Head of caudate nucleus (tissue), 42 donors: Measurements from ENCODE around the gene TRAK1.

Experiments
- DNase-seq, 42 donors: peaks; one replicate each; pipeline versions ENCODE4 v3.0.0 to v3.0.0-alpha.2; 2020 to 2021; ENCODE audit warnings: mixed read lengths in 7 of 42
- intact Hi-C: fragments of 100-400 bp; cut with DNase I; formaldehyde crosslinking; loops from one replicate; pipeline ENCODE4 v1.15.0; 2022

Gene TRAK1

DNA sequence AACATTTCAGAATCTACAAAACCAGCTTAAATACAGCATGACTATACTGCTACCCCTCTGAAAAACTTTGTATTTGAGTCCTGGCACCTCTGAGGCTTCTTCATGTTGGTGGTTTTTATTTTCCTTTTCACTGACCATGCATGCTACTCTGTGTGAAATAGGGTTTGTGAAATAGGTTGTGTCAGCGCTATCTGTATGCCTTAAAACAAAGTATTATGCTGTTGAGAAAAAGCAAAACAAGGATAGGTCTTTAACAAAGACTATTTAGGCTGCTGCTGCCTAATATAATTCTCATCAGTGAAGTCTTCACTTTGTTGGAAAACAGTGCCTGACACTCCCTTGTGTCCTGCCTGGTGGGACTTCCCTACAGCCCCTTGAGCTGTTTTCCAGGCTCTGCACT, 28.7 kb upstream of the TRAK1 start:
- DNase-seq, result no peak
- intact Hi-C loops, result no loop called here

DNA sequence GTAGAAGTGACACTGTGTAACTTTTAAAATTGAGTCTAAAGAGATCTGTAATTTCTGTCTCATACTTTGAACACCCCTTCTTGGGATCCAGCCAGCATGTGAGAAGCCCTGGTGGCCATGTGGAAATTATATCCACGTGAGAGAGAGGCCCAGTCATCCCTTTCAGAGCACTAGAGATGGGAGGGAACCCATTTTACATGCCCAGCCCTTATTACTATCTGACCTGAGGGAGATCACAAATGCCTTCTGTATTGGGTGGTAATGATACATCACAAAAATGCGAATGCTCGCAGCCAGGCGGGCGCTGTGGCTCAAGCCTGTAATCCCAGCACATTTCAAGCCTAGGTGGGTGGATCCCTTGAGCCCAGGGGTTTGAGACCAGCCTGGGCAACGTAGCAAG, 27.3 kb upstream of the TRAK1 start:
- intact Hi-C loops, result no loop called here
- DNase-seq, result no peak

DNA sequence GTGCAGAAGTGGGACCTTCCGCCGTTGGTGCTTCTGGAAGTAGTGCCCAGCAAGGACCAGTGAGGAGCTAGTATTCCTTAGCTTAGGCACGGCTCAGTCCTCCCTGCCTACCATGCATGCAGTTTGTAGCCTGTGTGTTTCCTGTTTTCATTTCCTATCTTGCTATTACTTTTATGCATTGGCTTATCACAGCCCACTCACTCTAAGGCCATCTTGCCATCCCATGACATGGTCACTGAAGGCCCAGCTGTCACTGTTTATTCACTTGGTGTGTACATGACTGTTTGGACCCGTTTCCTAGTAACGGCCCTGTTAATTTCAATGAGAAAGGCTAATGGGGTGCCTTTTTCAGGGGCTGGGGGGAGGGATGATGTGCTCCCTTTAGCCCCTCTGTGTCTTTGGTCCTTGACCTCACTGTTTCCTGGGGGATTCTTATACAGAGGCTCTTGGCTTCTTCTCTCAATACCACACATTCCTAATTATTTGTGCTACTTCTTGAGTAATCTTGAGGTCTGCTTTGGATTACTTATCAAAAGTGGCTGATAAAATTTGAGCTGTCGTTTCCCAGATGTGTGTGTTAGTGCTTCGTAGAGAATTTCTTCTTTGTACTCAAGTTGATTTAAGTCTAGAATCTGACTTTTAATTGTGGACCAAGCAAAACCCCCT, 24.5 kb upstream of the TRAK1 start:
- intact Hi-C loops, result no loop called here
- DNase-seq, result no peak

DNA sequence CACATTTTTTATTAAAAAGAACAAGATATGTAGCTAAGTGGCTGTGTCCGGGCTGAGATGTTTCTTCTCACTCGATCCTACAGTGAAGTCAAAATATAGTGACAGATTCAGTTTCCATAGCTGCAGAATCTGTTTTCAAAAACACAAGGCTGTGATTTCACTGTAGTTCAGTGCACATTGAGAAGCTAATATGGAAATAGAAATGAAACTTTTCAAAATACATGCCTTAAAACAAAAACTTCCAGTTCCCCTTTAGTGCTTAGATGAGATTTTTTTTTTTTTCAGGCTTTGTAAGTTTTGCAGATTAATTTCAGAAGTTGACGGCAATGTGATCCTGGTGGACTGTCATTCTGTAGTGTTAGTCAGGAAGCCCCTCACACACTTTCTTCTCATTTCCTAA, 23.8 kb upstream of the TRAK1 start:
- intact Hi-C loops, result no loop called here
- DNase-seq, result no peak

DNA sequence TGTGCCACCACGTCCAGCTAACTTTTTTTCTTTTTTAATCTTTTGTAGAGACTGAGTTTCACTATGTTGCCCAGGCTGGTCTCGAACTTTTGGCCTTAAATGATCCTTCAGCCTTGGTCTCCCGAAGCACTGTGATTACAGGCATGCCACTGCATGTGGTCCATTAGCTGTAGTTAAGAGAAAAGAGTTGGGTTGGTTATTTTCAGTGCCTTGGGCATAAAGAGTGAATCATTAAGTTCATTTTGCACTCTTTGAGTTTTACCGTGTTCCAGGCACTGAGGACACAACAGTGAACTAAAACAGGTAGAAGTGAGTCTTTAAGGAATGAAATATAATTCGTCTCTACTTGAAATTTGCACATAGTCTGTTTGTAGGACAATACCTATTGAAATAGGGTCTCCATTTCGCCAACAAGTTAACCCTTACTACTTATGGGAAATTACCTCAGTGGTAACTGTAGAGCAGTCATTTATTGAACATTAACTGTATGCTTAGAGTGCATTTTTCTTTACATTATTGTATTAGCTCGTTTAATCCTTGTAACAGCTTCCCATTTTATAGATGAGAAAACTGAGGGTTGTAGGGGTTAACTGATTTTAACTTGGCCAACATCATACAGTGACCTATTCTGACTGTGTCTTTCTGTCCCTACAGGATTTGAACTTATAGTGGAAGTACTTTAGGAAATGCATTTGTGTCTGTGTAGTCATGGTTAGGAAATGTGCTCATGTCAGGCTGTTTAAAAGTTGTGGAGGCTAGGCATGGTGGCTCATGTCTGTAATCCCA, 22.7 kb upstream of the TRAK1 start:
- intact Hi-C loops, result no loop called here
- DNase-seq, result no peak

DNA sequence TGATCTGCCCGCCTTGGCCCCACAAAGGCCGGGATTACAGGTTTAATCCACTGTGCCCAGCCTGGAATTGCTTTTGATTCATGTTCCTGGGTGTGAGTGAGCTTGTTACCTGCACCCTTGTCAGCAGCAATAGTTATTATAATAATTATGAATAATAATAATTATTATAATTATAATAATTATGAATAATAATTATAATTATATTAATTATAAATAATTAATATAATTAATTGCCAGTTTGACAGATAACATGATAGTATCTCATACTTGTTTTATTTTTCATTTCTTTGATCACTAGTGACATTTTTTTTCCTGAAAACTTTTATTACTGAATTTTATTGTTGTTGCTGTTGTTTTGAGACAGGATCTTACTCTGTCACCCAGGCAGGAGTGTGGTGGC, 21.1 kb upstream of the TRAK1 start:
- DNase-seq, result no peak
- intact Hi-C loops, result loop anchor here (5.0 kb wide), 1 partner anchor 38 kb away; no protein-coding TSS in a partner anchor

DNA sequence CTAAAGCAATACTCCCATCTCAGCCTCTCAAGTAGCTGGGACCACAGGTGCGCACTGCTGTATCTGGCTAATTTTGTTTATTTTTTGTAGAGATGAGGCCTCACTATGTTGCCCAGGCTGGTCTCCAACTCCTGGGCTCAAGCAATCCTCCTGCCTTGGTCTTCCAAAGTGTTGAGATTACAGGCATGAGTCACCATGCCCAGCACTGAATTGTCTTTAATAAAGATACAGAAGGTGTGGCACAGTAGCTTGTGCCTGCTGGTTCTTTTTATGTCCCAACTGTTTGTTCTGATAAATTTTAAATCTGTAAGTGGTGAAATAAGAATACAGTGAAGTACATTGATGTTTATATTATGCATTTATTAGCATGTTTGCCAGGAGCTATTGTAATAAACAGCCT, 20.6 kb upstream of the TRAK1 start:
- no peak for DNase-seq
- intact Hi-C loops, result loop anchor here (5.0 kb wide), 1 partner anchor 38 kb away; no protein-coding TSS in a partner anchor

DNA sequence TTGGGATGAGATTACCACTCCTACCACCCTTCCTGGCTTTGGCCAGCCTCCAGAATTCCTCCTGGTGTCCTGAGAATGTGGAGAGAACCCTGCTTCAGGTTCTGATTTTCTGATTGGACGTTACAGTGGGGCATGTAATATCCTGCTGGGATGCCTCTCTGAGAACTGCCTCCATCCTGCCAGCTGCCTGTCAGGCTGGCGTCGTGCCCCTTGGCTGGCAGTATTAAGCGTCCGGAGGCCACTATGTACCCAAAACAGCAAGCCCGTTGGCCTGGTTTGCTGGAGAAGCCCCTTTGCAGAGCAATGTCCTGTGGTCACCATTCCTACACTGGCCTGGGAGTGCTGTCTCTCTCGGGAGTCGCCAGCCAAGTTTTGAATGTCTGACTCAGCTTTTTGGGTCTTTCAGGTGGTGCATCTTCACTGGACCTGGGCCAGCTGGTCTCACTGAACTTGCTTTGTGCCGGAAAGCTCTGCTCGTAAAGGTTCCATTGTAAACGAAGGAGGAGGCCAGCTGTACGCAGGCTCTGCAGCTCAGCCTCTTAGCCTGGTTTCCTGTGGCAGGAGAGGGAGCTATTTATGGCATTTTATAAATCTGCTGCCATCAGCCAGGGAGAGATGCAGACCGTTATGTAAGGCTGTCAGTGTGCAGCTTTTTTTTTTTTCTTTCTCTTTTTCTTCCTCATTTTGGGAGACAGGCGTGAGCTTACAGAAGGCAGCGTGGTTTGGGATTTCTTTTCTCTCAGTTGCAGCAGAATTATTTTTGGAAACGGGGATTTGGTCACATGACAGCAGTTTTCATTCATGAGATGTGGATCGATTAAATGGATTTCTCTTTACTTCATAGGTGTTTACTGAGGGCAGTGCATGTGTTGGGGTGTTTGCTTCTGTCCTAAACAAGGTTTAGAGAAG, 19.0 kb upstream of the TRAK1 start:
- intact Hi-C loops, result loop anchor here (2.0 to 5.0 kb wide), 2 partner anchors 40 to 59 kb away; no protein-coding TSS in a partner anchor
- DNase-seq, result peak; percentile 51 to 87 (median 79)

DNA sequence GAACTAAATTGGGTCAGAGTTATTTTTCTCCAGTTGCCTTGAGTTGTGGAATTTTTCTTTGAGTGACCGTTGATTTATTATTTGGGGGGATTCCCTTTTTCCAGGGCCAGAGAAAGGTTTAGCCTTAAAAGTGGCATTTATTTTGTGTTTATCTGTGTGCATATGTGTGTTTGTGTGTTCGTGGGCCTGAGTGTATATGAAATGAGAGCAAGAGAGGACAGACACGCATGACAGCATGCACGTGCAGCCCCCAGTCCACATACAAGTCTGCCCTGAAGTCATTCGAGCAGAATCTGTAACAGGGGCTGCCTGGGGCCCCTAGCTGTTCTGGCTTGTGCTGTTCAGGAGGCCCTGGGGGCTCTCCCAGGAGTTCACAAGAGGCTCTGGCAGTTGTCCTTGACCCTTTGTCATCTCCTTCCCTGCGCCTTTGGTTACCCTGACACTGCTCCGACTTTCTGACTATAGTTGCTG, 18.3 kb upstream of the TRAK1 start:
- DNase-seq, result no peak
- intact Hi-C loops, result loop anchor here (2.0 to 5.0 kb wide), 2 partner anchors 41 to 60 kb away; no protein-coding TSS in a partner anchor

DNA sequence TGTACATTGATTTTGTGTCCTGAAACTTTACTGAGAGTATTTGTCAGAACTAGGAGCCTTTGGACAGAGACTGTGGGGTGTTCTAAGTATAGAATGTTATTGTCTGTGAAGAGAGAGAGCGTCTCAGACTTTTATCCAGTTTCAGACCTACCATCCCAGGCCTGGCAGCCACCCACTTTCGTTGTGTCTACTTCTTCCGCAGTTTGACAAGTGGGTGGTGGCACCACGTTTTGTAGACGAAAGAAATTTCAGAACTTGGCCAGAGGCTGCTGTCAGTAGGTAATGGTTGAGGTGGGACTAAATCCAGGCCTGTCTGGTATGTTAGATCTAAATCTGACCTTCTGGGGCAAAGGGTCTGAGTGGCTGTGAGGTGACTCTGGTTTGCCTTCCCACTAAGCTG, 13.4 kb upstream of the TRAK1 start:
- intact Hi-C loops, result no loop called here
- peak in 1 of 42 donors; percentile 13 for DNase-seq

DNA sequence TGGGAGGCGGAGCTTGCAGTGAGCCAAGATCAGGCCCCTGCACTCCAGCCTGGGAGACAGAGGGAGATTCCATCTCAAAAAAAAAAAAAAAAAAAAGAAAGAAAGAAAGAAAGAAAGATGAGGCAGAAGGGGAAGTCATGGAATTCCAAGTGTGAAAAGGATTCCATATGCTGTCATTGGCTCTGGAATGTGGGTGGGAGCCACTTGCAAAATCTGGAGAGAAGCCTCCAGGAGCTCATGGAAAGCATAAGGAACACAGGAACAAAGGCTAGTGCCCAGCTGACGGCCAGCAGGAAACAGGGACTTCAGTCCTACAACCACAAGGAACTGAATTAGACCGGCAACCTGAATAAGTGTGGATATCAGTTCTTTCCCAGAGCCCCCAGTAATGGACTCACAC, 12.5 kb upstream of the TRAK1 start:
- no peak for DNase-seq
- intact Hi-C loops, result no loop called here

DNA sequence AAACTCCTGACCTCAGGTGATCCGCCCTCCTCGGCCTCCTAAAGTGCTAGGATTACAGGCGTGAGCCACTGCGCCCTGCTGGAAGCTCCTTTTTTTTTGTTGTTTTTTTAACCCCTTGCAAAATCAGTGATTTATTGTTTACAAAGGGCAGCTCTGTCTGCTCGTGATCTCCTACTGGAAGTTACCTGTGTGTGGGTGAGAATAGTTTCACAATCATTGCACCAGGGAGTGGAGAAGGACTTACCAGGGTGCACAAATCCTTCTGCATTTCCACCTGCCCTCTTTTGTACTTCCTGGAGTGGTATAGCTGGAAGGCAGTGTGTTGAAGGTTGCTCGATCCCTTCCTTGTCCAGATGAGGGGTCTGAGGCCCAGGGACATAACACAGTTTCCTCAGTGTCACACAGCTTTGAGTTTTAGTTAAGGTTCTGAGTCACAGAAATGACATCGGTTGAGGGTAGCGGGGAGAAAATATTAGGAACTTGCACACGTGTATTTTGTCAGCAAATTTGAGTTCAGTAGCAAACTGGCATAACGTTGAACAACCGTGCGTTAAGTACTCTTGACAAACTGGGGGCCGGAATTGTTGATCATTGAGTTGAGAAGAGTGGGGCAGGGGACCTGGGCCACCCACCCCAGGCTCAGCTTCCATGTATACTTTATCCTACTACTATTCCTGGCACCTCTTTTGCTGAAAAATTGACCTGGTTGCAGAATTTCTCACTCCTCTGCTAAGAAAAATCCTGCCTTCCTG, 11.3 kb upstream of the TRAK1 start:
- intact Hi-C loops, result no loop called here
- no peak for DNase-seq

DNA sequence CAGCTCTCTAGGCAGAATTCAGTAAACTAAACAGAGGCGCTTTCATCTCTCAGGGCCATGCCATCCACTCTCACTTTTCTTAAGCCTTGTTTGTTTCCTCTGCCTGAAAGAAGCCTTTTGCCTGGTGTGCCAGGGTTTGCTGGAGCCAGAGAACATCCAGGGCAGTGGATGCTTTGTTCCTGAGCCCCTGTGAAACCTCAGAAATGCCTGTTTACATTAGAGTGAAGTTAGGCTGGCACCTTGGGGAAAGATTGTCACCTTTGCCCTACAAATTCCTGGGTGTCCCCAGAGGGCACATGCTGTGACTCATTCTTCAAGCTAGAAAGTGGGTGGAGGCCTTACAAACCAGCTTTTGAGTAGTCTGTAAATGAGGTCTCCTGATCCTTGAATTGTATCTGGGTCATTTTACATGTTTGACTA, 10.7 kb upstream of the TRAK1 start:
- intact Hi-C loops, result no loop called here
- peak in 34 of 42 donors; percentile 15 to 73 (median 50) for DNase-seq

DNA sequence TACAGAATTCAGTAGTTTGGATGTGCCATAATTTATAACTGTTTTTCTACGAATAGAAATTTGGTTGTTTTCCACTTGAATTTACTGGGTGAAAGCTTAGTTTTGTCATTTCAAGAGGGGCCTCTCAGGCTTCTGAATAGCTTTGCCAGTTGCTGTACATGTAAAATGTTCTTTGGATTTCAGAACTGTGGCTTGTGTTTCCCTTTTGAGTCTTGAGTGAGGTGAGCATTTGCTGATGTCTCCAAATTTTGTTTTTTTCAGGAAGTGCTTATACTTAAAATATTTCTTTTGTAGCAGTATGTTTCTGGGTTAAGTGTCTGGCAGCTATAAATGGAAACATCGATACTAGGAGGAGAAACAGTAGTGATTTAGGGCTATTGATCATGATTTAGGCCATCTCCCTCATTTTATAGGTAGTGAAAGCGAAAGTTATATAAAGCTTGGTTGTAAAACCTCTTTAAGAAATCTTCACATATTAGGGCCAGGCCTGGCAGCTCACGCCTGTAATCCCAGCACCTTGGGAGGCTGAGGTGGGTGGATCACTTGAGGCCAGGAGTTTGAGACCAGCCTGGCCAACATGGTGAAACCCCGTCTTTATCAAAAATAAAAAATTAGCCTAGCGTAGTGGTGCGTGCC, 9.2 kb upstream of the TRAK1 start:
- intact Hi-C loops, result no loop called here
- no peak for DNase-seq

DNA sequence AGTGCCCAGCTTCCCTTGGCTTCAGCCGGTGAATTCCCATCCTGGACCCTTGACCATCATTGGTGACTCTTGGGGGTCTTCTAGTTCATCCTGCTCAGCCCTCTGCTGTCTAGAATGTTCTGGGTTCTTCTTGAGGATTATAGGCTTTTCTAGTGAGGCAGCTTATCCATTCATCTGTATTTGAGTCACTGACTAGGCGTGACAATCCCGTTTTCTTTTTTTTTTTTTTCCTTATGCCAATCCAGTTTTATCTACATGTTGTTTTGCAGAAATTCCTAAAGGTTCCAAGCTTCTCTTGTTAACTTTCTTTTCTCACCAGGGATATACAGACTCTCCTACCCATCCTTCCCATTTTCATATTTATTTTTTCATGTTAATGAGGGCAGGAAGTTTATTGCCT, 6.6 kb upstream of the TRAK1 start:
- intact Hi-C loops, result no loop called here
- DNase-seq, result no peak

DNA sequence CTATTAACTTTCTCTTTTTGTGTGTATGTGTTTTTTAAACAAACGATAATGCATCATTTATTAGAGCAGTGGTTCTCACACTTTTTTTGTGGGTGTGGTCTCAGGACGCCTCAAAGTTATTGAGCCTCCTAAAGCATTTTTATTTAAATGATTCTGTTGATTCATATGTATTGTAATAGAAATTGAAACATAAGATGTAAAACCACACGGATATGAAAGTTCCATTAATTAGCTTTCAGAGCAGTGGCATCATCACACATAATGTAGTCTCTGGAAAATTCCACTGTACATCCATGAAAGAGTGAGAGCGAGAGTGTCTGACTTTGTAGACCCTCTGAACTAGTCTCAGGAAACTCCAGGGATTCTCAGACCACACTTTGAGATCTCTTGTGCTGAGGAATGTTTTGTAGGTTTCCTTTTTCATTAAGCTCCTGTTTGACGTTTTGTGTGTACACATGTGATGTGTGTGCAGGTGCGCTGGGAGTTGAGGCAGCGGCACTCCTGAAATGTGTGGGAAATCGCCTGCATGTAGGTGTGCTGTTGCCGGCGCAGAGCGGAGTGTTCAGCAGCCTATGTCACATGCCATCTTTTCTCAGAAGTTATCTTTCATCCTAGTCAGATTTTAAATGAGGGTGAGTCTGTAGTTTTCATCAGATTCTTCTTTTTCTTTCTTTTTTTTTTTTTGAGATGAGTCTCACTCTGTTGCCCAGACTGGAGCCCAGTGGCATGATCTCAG, 5.3 kb upstream of the TRAK1 start:
- peak in 30 of 42 donors; percentile 25 to 78 (median 52) for DNase-seq
- intact Hi-C loops, result no loop called here

DNA sequence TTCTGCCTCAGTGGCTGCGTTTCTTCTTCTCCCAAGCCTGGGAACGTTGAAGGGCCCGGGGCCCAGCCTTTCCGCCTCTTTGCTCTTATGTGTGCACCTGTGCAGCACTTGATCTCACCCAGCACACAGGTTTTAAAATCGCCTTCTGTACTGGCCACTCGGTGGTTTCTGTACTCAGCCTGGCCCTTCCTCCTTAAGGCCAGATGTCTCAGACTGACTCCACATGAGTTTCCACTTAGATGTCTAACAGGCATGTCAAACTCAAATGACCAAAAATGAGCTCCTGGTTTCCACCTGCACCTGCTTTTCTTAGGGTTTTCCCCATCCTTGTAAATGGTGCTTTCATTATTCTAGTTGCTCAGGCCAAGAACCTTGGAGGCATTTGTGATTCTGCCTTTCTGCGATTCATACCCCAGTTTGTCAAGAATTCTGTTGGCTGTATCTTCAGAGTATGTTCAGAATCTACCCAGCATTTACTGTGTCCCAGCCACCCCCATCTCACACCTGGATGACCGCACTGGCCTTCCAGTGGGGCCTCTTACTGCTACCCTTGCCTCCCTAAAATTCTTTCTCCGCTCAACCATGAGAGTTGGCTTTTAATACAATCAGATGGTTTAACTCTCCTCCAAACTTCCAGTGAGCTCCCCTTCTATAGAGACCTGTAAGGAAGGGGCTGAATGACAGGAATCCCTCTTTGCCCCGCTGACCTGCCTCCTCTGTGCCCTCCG, 2.2 kb upstream of the TRAK1 start:
- DNase-seq, result no peak
- intact Hi-C loops, result no loop called here
